GM21381 (cell line): ENCODE measurements around the gene GOLGA6C.
"Not testable (repeated sequence)": the region's sequence is repeated elsewhere in the genome, so short reads cannot be mapped to it uniquely, and the experiment has no call there.

Experiments
- ATAC-seq: cut with Tn5 transposase; IDR thresholded peaks from one replicate; pipeline ENCODE4 v1.9.1; 2021; ENCODE audit warnings: mild to moderate bottlenecking, moderate library complexity; ENCODE audit not compliant: unreplicated experiment

The GOLGA6C gene

DNA sequence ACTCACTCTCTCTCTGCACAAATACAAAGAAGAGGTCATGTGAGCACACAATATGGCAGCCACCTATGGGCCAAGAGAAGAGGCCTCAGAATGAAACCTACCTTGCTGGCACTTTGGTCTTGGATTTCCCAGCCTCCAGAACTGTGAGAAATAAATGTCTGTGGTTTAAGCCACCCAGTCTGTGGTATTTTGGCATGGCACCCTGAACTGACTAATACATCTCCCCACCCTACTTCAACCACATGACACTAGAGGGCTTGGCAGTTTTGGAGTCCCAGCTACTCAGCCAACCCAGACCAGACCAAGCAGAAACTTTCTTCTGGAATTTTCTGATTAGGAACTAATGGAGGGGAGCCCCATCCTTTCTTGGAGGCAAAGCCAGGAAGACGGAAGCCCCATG, 54.4 kb downstream of the GOLGA6C start:
- ATAC-seq: not testable (repeated sequence)

DNA sequence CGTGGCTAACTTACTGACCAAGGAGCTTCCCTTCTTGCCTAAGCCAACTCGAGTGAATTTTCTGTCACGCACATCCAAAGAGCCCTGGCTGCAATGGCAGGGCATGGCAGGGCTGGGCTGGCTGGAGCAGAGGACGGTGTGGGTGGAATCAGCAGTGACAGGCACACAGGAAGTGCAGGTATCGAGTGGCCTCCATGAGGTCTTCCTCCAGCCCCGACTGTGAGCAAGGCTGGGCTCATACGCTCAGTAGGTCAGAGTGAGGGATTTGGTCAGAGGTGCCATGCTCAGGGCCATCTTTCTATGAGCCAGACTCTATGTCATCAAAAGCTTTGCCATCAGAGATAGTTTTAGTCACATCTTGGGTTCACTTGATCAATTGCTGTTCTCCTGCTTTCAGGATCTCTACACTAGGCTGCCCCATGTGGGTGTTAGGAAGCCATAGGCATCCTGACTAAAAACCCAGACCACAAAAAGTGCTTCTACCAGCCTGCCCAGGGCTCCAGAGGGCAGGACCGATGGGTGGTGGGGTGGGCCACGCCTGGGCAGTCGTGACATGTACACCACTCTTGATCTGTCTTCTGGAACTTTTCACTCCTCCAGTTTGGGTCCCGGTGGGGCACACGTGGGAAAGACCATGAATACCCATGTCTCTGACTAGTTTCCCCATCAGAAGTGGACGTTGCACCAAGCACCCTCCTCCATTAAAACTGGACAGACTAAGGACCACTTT, 55.1 kb downstream of the GOLGA6C start:
- no peak for ATAC-seq

DNA sequence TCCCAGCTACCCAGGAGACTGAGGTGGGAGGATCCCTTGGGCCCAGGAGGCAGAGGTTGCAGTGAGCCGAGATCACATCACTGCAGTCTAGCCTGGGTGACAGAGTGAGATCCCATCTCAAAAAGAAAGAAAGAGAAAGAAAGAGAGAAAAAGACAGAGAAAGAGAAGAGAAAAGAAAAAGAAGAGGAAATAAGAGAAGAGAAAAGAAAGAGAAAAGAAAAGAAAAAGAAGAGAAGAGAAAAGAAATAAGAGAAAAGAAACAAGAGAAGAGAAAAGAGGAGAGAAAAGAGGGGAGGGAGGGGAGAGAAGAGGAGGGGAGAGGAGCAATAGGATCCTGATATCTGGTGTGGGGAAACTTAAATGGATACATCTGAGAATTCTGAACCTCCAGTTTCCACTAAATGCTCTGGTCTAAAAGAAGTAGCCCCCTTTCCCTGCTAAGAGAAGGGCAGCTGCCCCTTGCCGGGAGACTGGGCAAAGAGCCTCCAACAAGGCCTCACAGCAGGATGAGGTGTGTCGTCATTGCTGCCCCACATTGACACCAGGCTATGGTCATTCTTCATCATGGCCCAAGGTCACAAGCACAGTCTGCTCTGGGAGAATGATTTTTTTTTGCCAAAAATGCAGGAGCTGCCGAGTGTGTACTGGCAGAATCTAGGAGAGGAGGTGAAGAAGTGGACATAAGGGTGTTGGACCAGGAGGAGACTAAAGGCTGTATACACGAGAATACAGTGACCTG, 56.6 kb downstream of the GOLGA6C start:
- no peak for ATAC-seq

DNA sequence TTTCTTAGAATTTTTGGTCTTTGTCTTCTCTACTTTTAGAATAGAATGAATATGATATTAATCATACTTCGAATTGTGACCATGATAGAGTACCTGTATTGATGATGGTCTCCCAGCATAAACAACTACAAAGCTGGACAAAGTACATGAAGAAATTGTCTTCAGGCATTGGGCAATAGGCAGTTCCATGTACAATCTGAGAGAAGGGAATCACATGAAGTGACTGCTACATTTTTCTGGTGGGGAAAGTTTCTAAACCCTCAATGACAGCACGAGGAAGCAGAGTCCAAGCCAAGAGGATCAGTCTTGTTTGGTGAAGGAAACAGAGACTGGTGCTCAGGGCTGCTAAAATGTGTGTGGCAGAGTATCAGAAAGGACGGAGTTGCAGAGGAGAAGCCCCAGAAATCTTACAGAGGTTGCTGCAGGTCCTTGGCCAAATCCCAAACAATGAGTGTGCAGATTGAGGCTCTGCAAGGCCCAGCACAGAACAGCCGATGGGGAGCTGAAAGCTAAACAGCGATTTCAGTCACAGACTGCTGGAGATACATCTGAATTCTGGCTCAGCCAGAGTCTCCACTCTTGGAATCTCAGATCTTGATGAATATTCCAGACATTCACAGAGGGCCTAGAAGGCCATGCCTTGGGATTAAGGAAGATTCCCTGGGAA, 61.2 kb downstream of the GOLGA6C start:
- ATAC-seq: not testable (repeated sequence)
